Peyer's patch (tissue), 4 donors: Measurements from ENCODE around the gene TUBB1.

Source experiments
- CTCF ChIP-seq, 6 experiments: fragments of 450-650 bp in 4 of 6; fragments of 200-600 bp in 2 of 6; sonication (generic) in 1 of 6; IDR thresholded peaks; one replicate each; pipeline ENCODE4 v1.5.1; 2017 to 2019; ENCODE audit warnings: antibody characterized with exemption in 6 of 6, mild to moderate bottlenecking in 3 of 6, moderate library complexity in 1 of 6
- POLR2A ChIP-seq, 2 donors: fragments of 450-650 bp; IDR thresholded peaks; one replicate each; pipeline ENCODE4 v1.5.1; 2017; ENCODE audit warnings: antibody characterized with exemption in 2 of 2, mild to moderate bottlenecking in 2 of 2, moderate library complexity in 2 of 2

GRCh38 chr20:59002874-59003399 lies 16.3 kb upstream of the TUBB1 start:
- TF ChIP-seq POLR2A (IDR thresholded peaks at IDR 0.05) (no peak), CTCF (IDR thresholded peaks at IDR 0.05) (no peak)
